Naive thymus-derived CD8-positive, alpha-beta T cell (primary cell): ENCODE measurements around the gene CA9. TPM values are rescaled to one million over a fixed set of nuclear protein-coding genes. Genes with fewer than 3 reads are reported as not detected.

Source experiments
- ATAC-seq, 2 donors: fragments of 150-1000 bp; cut with Tn5 transposase in 1 of 2; sonication (Bioruptor Pico), chemical (Tn5 transposase) in 1 of 2; 1 replicate in 1 of 2; 2 replicates in 1 of 2; pipeline ENCODE4 v1.10.0; 2021; ENCODE audit warnings: mild to moderate bottlenecking in 2 of 2, moderate library complexity in 2 of 2
- POLR2A ChIA-PET: fragments of 350-600 bp; sonication (Branson Sonifier 250); formaldehyde crosslinking; loops from one replicate; lab custom pipeline; 2021; ENCODE audit warnings: antibody characterized with exemption; lab: Charles Lee
- DNase-seq, 10 donors: peaks; one replicate each; pipeline versions ENCODE4 v3.0.0 to v3.0.0-alpha.2; 2020 to 2022
- H3K27ac Mint-ChIP-seq, 10 donors: one replicate each; pipeline ENCODE4 v1.8.0; 2020 to 2022; ENCODE audit warnings: mild to moderate bottlenecking in 10 of 10, mixed read lengths in 10 of 10, moderate library complexity in 4 of 10, inconsistent platforms in 1 of 10
- H3K27me3 Mint-ChIP-seq, 5 donors: one replicate each; pipeline ENCODE4 v1.8.0; 2021 to 2022; ENCODE audit warnings: mixed read lengths in 5 of 5
- H3K36me3 Mint-ChIP-seq, 3 donors: one replicate each; pipeline ENCODE4 v1.8.0; 2020 to 2022; ENCODE audit warnings: mixed read lengths in 3 of 3, mild to moderate bottlenecking in 2 of 3, inconsistent platforms in 1 of 3
- H3K4me1 Mint-ChIP-seq, 4 donors: one replicate each; pipeline ENCODE4 v1.8.0; 2021 to 2022; ENCODE audit warnings: mixed read lengths in 4 of 4
- H3K4me3 Mint-ChIP-seq, 10 donors: one replicate each; pipeline ENCODE4 v1.8.0; 2020 to 2022; ENCODE audit warnings: mild to moderate bottlenecking in 10 of 10, mixed read lengths in 10 of 10, moderate library complexity in 6 of 10, inconsistent platforms in 1 of 10
- H3K9me3 Mint-ChIP-seq, 9 donors: one replicate each; pipeline ENCODE4 v1.8.0; 2020 to 2022; ENCODE audit warnings: mixed read lengths in 9 of 9, mild to moderate bottlenecking in 3 of 9, inconsistent platforms in 1 of 9, moderate library complexity in 1 of 9
- polyA plus RNA-seq, 3 donors: library from polyadenylated mRNA; unstranded; fragments of 300-500 nt; fragmentation: Illumina TruSeq; gene quantifications; one replicate each; pipeline ENCODE4 v1.2.3, GENCODE V29; 2021
- total RNA-seq, 8 experiments: library from RNA in 2 of 8; stranded (reverse) in 2 of 8; gene quantifications; one replicate each; pipeline ENCODE4 v1.2.3 and lab custom pipeline; 2021 to 2026

The CA9 gene
- total and polyA plus RNA-seq, 5 experiments from 2014 or later: not detected

DNA sequence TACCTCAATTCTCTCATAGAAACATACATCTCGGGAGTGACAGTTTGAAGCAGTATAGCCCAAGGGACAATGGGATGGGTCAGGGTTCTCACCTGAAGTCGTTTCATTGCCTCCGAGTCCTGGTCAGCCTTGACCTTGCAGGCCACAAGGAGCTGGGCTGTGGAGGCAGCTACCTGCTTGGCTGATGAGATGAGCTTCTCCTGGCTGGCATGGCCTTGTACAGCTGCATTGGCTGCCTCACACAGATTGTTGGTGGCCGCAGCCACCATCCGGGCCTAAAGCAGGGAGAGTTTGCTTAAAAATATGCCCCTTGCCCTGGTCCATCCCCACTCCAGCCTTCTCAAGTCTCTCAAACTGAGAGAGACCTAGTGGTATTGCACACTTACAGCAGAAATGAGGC lies 24.5 kb downstream of the CA9 start:
- Mint-ChIP-seq H3K27me3 (no peaks in the 10 kb centered on the region), H3K4me3 (no peak overlapping the region), H3K27ac (peak overlapping the region in 2 of 10 donors; percentile 48 to 56), H3K4me1 (peaks cover 7 to 9% (median 9%) of the 10 kb centered on the region in 4 donors), H3K9me3 (no peaks in the 10 kb centered on the region), H3K36me3 (peaks cover 0 to 16% (median 1%) of the 10 kb centered on the region in 3 donors)
- no peak for DNase-seq
- no peak for ATAC-seq
- POLR2A ChIA-PET: interaction anchor here (0.8 kb wide), 1 partner anchor 40 kb away, joined by 3 read pairs; the partner anchor contains the start of genes CCDC107 and RMRP

DNA sequence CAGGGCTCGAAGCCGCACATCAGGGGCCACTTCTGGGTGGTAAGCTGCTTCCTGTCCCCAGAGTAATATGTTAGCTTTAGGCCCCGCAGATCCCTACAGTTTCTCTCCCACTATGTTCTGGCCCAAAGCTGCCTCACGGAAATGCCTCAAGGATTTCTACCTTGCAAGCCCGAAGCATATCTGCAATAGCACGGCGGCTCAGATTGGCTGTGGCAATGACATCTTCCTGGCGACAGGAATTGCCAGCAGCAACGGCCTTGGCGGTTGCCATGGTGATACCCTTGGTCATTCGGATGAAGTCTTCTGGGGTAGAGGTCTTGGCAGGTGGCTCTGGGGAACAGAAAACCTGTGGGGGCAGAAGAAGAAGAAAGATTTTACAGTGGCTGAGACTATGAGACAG lies 26.3 kb downstream of the CA9 start:
- ATAC-seq (no peak), DNase-seq (no peak)
- Mint-ChIP-seq H3K27ac (no peak overlapping the region), H3K4me1 (peaks cover 7 to 9% (median 9%) of the 10 kb centered on the region in 4 donors), H3K9me3 (no peaks in the 10 kb centered on the region), H3K36me3 (peaks cover 4 to 16% (median 12%) of the 10 kb centered on the region in 3 donors), H3K4me3 (no peak overlapping the region), H3K27me3 (no peaks in the 10 kb centered on the region)
- POLR2A ChIA-PET: no interaction called here

DNA sequence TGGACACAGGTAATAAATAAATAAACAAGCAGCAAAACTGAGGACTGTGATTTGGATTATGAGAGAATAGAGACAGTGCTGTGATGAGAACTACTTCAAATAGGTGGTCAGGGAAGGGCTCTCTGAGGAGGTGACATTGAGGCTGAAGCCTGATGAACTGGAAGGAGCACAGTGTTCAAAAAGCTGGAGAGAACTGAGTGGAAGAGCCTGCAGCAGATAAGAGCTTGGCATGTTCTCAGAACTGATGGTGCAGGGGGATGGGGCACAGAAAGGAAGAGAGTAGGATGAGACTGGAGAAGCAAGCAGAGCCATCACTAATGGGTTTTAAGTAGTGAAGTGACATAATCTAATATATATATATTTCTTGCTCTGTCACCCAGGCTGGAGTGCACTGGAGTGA lies 27.2 kb downstream of the CA9 start:
- H3K36me3 Mint-ChIP-seq: peaks cover 4 to 21% (median 15%) of the 10 kb centered on the region in 3 donors
- H3K27me3 Mint-ChIP-seq: no peaks in the 10 kb centered on the region
- DNase-seq: no peak
- H3K9me3 Mint-ChIP-seq: no peaks in the 10 kb centered on the region
- ATAC-seq: no peak
- H3K4me1 Mint-ChIP-seq: peaks cover 7 to 9% (median 9%) of the 10 kb centered on the region in 4 donors
- POLR2A ChIA-PET: interaction anchor here (0.5 to 1.2 kb wide), 4 partner anchors 32 to 62 kb away, joined by 3 to 4 read pairs (median 4); partner anchors contain the start of gene CREB3
- no peak overlapping the region for H3K4me3 Mint-ChIP-seq
- no peak overlapping the region for H3K27ac Mint-ChIP-seq

DNA sequence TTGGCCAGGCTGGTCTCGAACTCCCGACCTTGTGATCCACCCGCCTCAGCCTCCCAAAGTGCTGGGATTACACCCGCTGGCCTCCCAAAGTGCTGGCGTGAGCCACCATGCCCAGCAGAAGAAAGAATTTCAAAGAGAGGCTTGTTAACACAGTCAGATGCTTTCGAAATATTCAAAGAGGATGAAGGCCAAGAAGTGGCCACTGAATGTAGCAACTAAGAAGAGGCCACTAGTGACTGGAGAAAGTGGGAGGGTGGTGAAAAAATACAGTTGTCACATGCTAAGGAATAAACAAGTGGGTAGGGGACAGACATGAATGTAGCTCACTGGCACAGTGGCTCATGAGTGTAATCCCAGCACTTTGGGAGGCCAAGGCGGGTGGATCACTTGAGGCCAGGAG lies 29.0 kb downstream of the CA9 start:
- Mint-ChIP-seq H3K27ac (no peak overlapping the region), H3K36me3 (peaks cover 9 to 27% (median 26%) of the 10 kb centered on the region in 3 donors), H3K9me3 (no peaks in the 10 kb centered on the region), H3K27me3 (no peaks in the 10 kb centered on the region), H3K4me3 (no peak overlapping the region), H3K4me1 (peaks cover 0 to 8% (median 0%) of the 10 kb centered on the region in 4 donors)
- no peak for ATAC-seq
- no peak for DNase-seq
- POLR2A ChIA-PET: interaction anchor here (1.2 to 1.3 kb wide), 2 partner anchors 11 to 29 kb away, joined by 3 to 4 read pairs; partner anchors contain the start of gene TLN1

DNA sequence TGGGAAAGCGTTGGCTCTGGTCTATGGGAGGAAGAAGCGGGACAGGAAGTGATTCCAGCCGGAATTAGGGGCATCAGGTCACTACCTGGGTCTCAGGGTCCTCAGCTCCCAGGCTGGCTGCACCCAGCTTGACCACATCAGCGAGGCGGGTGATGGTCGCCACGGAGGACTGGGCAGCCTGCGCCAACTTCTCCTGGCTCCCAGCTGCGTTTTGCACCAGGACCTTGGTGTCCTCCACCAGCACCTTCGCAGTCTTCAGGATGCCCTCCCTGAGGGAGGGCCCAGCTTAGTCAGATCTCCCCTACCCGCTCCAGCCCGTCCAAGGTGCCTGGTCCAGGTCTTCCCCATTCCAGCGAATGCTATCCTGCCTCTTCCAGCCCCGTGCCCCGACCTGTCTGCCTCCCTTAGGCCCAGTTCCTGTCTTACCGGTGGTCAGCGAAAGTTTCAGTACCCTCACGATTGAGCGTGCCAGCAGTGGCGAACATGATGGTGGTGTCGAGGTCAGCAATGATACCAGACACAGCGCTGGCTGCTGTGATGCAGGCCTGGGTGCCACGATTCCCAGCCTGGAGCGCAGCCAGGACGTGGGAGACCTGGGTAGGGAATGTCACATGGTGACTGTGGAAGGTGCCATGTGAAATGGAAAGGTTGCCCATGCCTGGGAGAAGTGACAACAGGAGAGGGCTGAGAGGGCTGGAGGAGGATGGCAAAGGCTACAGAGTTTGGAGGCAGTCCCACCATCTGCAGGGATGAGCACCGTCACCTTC lies 30.4 kb downstream of the CA9 start:
- POLR2A ChIA-PET: interaction anchor here (1.2 to 1.9 kb wide), 2 partner anchors 13 to 22 kb away, joined by 4 to 5 read pairs; no protein-coding TSS in a partner anchor
- Mint-ChIP-seq H3K36me3 (peaks cover 14 to 37% (median 27%) of the 10 kb centered on the region in 3 donors), H3K4me3 (no peak overlapping the region), H3K27ac (peak overlapping the region in 2 of 10 donors; percentile 14 to 34), H3K4me1 (peaks cover 0 to 8% (median 0%) of the 10 kb centered on the region in 4 donors), H3K9me3 (no peaks in the 10 kb centered on the region), H3K27me3 (no peaks in the 10 kb centered on the region)
- no peak for ATAC-seq
- no peak for DNase-seq

DNA sequence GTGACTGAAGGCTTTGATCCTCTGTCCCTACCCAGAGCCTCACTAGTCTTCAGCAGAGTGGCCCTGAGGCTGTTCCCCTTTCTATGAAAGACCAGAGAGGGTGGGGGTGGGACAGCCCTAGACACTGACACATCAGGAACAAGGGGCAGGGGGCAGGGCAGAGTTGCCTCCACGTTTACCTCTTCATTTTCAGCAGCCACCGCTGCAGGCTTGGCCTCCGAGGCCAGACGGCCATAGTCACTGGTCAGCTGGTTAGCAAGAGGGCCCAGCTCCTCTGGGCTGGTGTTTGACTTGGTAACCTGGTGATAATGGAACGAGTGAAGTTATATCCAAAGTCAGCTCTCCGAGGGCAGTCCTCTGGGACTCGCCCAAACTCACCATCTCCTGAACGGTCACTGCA lies 31.6 kb downstream of the CA9 start:
- ATAC-seq: no peak
- Mint-ChIP-seq H3K36me3 (peaks cover 14 to 44% (median 29%) of the 10 kb centered on the region in 3 donors), H3K27me3 (no peaks in the 10 kb centered on the region), H3K4me3 (no peak overlapping the region), H3K4me1 (peaks cover 0 to 8% (median 0%) of the 10 kb centered on the region in 4 donors), H3K9me3 (no peaks in the 10 kb centered on the region), H3K27ac (peak overlapping the region in 1 of 10 donors; percentile 29)
- no peak for DNase-seq
- POLR2A ChIA-PET: interaction anchor here (1.1 to 2.5 kb wide), 2 partner anchors 9 to 55 kb away, joined by 3 to 8 read pairs; partner anchors contain the start of gene SIT1

DNA sequence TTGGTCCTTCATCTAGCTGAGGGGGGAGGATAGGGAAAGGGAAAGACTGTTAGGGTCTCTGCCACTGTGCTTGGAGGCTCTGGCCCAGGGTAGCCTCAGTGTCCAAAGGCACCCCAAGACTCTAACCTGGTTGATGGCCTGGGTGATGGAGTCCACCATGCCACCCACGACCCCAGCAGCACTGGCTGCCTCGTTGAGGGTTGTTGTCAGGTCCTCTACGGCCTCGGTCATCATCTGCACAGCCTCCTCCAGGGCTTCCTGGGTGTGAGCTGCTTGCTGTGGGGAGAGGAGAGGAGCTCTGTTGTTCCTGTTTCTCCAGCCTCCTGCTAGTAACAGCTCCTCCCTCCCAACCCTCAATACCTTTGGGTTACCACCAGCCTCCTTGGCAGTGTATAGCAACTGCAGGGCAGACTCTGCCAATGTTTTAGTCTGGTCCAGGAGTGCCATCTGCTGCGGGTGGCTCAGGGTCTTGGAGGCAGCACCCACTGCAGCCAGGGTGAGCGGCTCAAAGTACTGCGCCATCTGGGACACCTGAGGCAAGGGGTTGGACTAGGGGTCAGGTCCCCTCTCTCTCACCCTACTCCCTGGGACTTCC lies 32.2 kb downstream of the CA9 start:
- Mint-ChIP-seq H3K27ac (peak overlapping the region in 2 of 10 donors; percentile 29 to 63), H3K36me3 (peaks cover 14 to 49% (median 34%) of the 10 kb centered on the region in 3 donors)

DNA sequence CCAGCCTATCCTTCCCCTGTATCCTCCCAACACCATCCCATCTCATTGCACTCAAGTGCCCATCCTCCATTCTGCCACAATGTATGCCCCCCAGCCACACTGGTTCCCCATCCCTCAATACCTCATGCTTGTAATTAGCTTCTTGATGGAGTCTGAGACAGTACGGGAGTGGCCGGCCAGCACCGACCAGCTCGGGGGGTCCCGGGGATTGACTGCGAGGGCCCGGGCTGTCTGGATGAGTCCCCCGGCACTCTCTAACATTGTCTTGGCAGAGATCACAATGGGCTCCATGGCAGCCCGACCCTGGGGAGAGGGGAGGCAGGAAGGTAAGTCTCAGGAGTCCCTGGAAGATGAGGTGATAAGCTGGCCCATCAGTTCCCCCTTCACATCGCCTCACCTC lies 33.2 kb downstream of the CA9 start:
- peaks cover 0 to 10% (median 0%) of the 10 kb centered on the region in 4 donors for H3K4me1 Mint-ChIP-seq
- ATAC-seq: no peak
- H3K27ac Mint-ChIP-seq: peak overlapping the region in 6 of 10 donors; percentile 21 to 84 (median 70)
- H3K36me3 Mint-ChIP-seq: peaks cover 14 to 60% (median 37%) of the 10 kb centered on the region in 3 donors
- DNase-seq: no peak
- H3K9me3 Mint-ChIP-seq: no peaks in the 10 kb centered on the region
- POLR2A ChIA-PET: interaction anchor here (1.3 to 2.5 kb wide), 3 partner anchors 11 to 49 kb away, joined by 3 to 8 read pairs (median 4); partner anchors contain the start of genes CCDC107 and RMRP
- no peak overlapping the region for H3K4me3 Mint-ChIP-seq
- no peaks in the 10 kb centered on the region for H3K27me3 Mint-ChIP-seq

More for the DNA sequence above, 32.2 kb downstream of the CA9 start:
- POLR2A ChIA-PET: interaction anchor here (1.3 to 2.5 kb wide), 2 partner anchors 10 to 48 kb away, joined by 3 to 8 read pairs; partner anchors contain the start of genes CCDC107 and RMRP
- H3K4me1 Mint-ChIP-seq: peaks cover 0 to 8% (median 0%) of the 10 kb centered on the region in 4 donors
- no peaks in the 10 kb centered on the region for H3K27me3 Mint-ChIP-seq
- no peak overlapping the region for H3K4me3 Mint-ChIP-seq
- ATAC-seq (no peak), DNase-seq (no peak)
- no peaks in the 10 kb centered on the region for H3K9me3 Mint-ChIP-seq

DNA sequence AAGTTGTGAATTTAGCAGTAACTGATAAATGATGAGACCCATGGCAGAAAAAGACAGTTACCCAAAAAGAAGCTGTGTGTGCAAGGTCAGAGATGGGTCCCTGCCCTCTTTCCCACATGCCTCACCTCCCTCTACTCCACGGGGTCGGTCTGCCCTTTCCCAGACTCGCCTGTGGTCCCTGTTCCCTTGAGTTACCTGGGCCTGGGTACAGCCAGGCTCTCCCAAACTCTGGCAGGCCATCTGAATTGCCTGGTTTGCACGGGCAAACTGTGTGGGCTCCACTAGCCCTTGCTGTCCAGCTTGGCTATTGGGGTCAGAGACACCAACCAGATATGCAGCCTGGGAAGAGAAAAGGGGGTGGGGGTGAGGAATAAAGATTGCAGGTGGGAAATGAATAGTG lies 34.4 kb downstream of the CA9 start:
- POLR2A ChIA-PET: interaction anchor here (1.8 kb wide), 1 partner anchor 23 kb away, joined by 4 read pairs; no protein-coding TSS in a partner anchor
- Mint-ChIP-seq H3K27ac (peak overlapping the region in 3 of 10 donors; percentile 53 to 78 (median 59)), H3K27me3 (no peaks in the 10 kb centered on the region), H3K4me1 (peaks cover 0 to 10% (median 0%) of the 10 kb centered on the region in 4 donors), H3K9me3 (no peaks in the 10 kb centered on the region), H3K36me3 (peaks cover 14 to 72% (median 36%) of the 10 kb centered on the region in 3 donors), H3K4me3 (no peak overlapping the region)
- DNase-seq (no peak), ATAC-seq (no peak)

DNA sequence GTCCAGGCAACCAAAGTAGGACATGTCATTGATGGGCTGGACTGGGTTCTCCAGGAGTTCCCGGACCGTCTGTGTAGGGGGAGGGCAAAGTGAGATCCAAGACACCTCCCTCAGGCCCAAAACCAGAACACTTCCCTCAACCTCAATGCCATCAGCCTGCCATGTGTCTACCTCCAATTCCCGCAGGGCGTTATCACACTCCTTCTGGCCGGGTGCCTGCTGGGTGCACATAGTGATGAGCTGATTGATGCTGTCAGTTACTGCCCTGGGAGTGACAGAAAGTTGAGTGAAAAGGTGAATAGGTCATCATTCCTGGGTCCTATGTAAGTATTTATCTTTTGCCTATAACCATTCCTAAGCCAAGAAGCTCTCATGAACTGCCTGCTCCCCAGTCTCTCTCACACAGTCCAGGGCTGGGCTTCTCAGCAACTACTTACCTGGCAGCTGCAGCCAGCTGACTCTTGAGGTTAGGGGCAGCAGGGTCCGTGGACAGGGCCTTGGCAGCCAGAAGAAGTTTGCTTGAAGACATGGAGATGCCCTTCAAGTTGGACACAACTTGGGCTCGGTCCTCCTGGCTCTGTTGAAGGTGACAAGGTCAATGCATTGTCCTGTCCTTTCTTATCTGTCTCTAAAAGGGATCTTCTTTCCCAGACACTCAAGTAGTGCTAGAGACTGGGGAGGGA lies 37.2 kb downstream of the CA9 start:
- no peak overlapping the region for H3K4me3 Mint-ChIP-seq
- H3K27me3 Mint-ChIP-seq: no peaks in the 10 kb centered on the region
- peak overlapping the region in 4 of 10 donors; percentile 24 to 54 (median 38) for H3K27ac Mint-ChIP-seq
- no peaks in the 10 kb centered on the region for H3K9me3 Mint-ChIP-seq
- peaks cover 10 to 94% (median 32%) of the 10 kb centered on the region in 3 donors for H3K36me3 Mint-ChIP-seq
- POLR2A ChIA-PET: no interaction called here
- ATAC-seq (no peak), DNase-seq (no peak)
- H3K4me1 Mint-ChIP-seq: peaks cover 0 to 15% (median 0%) of the 10 kb centered on the region in 4 donors

DNA sequence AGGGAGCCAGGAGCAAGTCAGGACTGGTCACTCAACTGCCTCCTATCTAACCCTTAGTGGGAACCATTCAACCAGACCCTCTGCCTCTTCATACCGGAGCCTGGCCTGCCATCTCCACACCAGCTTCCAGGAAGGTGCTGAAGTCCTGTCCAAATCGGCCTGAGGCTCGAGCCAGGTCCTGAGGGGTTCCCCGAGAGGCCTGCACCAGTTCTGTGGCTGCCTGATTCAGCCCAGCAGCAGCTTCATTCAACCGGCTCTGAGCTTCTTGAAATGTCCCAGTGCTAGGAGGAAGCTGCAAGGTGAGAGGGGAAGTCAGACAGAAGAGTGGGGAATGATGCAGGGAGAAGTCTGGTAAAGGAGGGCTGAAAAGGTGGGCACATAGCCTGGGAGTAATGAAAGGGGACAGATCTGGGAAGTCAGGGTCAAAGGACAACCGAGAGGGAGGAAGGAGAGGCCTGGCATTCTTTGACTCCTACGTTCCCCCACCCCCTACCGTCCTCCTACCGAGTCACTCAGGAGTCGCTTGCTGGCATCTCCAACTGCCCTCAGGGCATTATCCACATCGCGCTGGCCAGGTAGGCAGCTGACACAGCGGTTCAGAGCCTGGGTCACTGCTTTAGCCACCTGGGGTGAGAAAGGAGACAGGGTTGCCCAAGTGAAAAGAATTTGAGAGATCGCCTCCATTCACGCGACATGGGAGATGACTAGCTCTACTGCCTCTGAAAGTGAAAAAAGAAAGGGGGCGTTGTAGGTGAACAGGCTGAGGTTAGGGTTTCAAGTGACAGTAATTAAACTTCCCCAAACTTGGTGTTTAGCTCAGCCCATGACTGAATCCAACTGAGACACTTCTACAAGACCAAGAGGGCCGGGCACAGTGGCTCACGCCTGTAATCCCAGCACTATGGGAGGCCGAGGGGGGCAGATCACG lies 38.0 kb downstream of the CA9 start:
- DNase-seq (no peak), ATAC-seq (no peak)
- Mint-ChIP-seq H3K4me1 (peaks cover 0 to 13% (median 2%) of the 10 kb centered on the region in 4 donors), H3K27me3 (no peaks in the 10 kb centered on the region), H3K27ac (peak overlapping the region in 1 of 10 donors; percentile 78), H3K4me3 (no peak overlapping the region), H3K36me3 (peaks cover 10 to 94% (median 31%) of the 10 kb centered on the region in 3 donors), H3K9me3 (no peaks in the 10 kb centered on the region)
- POLR2A ChIA-PET: no interaction called here
